SK-N-SH (cell line): Measurements from ENCODE around the gene CSPG5. TPM values are rescaled to one million over a fixed set of nuclear protein-coding genes. Genes with fewer than 3 reads are reported as not detected.

Experiments used
- CTCF ChIA-PET: fragments of 300-600, 350-600 bp; formaldehyde crosslinking; extraction: SDS; loops from one replicate; lab custom pipeline; 2021; lab: Yijun Ruan, JAX
- POLR2A ChIA-PET: fragments of 350-600 bp; sonication (Branson Sonifier 250); formaldehyde crosslinking; extraction: SDS; loops from one replicate; lab custom pipeline; 2020; ENCODE audit warnings: antibody characterized with exemption, inconsistent platforms; lab: Yijun Ruan, JAX
- DNase-seq: peaks from one replicate; pipeline ENCODE4 v3.0.0; 2012
- H2AFZ ChIP-seq: fragments of 200-600 bp; sonication (generic); 2 replicates; pipeline ENCODE4 v1.8.1; 2016; ENCODE audit warnings: antibody characterized with exemption, mild to moderate bottlenecking, low read depth
- H3F3A ChIP-seq: fragments of 200-600 bp; sonication (generic); replicated peaks from 2 replicates; pipeline ENCODE3; 2016; ENCODE audit warnings: antibody characterized with exemption, mild to moderate bottlenecking; ENCODE audit not compliant: insufficient read depth
- H3K27ac ChIP-seq, 2 experiments: fragments of 200-500 bp in 1 of 2; fragments of 200-600 bp in 1 of 2; sonication (Bioruptor generic) in 1 of 2; sonication (generic), shearing (Covaris generic) in 1 of 2; 2 replicates each; pipeline versions ENCODE4 v1.5.1 to v1.6.1; 2014 to 2016; ENCODE audit warnings: low read depth in 2 of 2, inconsistent platforms in 1 of 2, low read length in 1 of 2, mild to moderate bottlenecking in 1 of 2, mixed read lengths in 1 of 2
- H3K27me3 ChIP-seq: fragments of 200-600 bp; sonication (generic), shearing (Covaris generic); 2 replicates; pipeline ENCODE4 v1.6.1; 2016; ENCODE audit warnings: mixed run types; ENCODE audit not compliant: insufficient read depth
- H3K36me3 ChIP-seq, 2 experiments: fragments of 200-500 bp in 1 of 2; fragments of 200-600 bp in 1 of 2; sonication (Bioruptor generic) in 1 of 2; sonication (generic) in 1 of 2; replicated peaks in 1 of 2; 2 replicates each; pipeline versions ENCODE3 to v1.5.1; 2014 to 2016; ENCODE audit warnings: low read length in 1 of 2, mild to moderate bottlenecking in 1 of 2; ENCODE audit not compliant: insufficient read depth in 2 of 2, control insufficient read depth in 1 of 2
- H3K4me1 ChIP-seq, 2 experiments: fragments of 200-500 bp in 1 of 2; fragments of 200-600 bp in 1 of 2; sonication (Bioruptor generic) in 1 of 2; sonication (generic), shearing (Covaris generic) in 1 of 2; 2 replicates each; pipeline versions ENCODE4 v1.5.1 to v1.6.1; 2014 to 2016; ENCODE audit warnings: low read depth in 1 of 2, low read length in 1 of 2, mixed run types in 1 of 2; ENCODE audit not compliant: insufficient read depth in 2 of 2, control insufficient read depth in 1 of 2
- H3K4me2 ChIP-seq: fragments of 200-600 bp; sonication (generic), shearing (Covaris generic); 2 replicates; pipeline ENCODE4 v1.6.1; 2017; ENCODE audit warnings: mixed run types
- H3K4me3 ChIP-seq, 2 experiments: fragments of 200-500 bp in 1 of 2; fragments of 200-600 bp in 1 of 2; sonication (Bioruptor generic) in 1 of 2; sonication (generic), shearing (Covaris generic) in 1 of 2; 2 replicates each; pipeline versions ENCODE4 v1.5.1 to v1.8.1; 2014 to 2016; ENCODE audit warnings: low read depth in 2 of 2, inconsistent platforms in 1 of 2, low read length in 1 of 2, mild to moderate bottlenecking in 1 of 2, mixed read lengths in 1 of 2, moderate library complexity in 1 of 2
- H3K79me2 ChIP-seq: fragments of 200-600 bp; sonication (generic); 2 replicates; pipeline ENCODE4 v1.8.1; 2017; ENCODE audit warnings: mild to moderate bottlenecking; ENCODE audit not compliant: insufficient read depth
- H3K9ac ChIP-seq: fragments of 200-600 bp; sonication (generic); 2 replicates; pipeline ENCODE4 v1.6.1; 2017; ENCODE audit warnings: mixed run types
- H3K9me2 ChIP-seq: fragments of 200-600 bp; sonication (generic); 2 replicates; pipeline ENCODE4 v1.6.1; 2017; ENCODE audit warnings: mixed run types
- H3K9me3 ChIP-seq: fragments of 200-600 bp; sonication (generic); 2 replicates; pipeline ENCODE4 v1.6.1; 2017; ENCODE audit warnings: mixed run types, mild to moderate bottlenecking, moderate library complexity
- H4K20me1 ChIP-seq: fragments of 200-600 bp; sonication (generic); 2 replicates; pipeline ENCODE4 v1.6.1; 2017; ENCODE audit warnings: mild to moderate bottlenecking, mixed run types; ENCODE audit not compliant: insufficient read depth
- EP300 ChIP-seq, 2 experiments: IDR thresholded peaks; 2 replicates each; pipeline versions ENCODE4 v1.4.0 to v1.6.1; 2012; ENCODE audit warnings: borderline replicate concordance in 1 of 2, low read depth in 1 of 2, low read length in 1 of 2
- EZH2phosphoT487 ChIP-seq: fragments of 200-600 bp; sonication (generic); IDR thresholded peaks from 2 replicates; pipeline ENCODE4 v1.6.1; 2017; ENCODE audit warnings: low read depth, mixed run types, mild to moderate bottlenecking, antibody characterized with exemption, moderate library complexity, borderline replicate concordance
- FOXJ3 ChIP-seq: sonication (generic); formaldehyde crosslinking; IDR thresholded peaks from 2 replicates; pipeline ENCODE4 v1.5.1; 2020; ENCODE audit warnings: mild to moderate bottlenecking, missing genetic modification reagents
- GATA2 ChIP-seq: sonication (generic); formaldehyde crosslinking; IDR thresholded peaks from 2 replicates; pipeline ENCODE4 v1.5.0; 2020; ENCODE audit warnings: mild to moderate bottlenecking, missing genetic modification reagents
- IRF3 ChIP-seq: fragments of 150-350 bp; IDR thresholded peaks from 2 replicates; pipeline ENCODE4 v1.6.1; 2016; ENCODE audit warnings: mild to moderate bottlenecking, low read depth, low read length
- MEF2A ChIP-seq: IDR thresholded peaks from 2 replicates; pipeline ENCODE4 v1.4.0; 2012; ENCODE audit warnings: low read depth, borderline replicate concordance
- NFIC ChIP-seq: IDR thresholded peaks from 2 replicates; pipeline ENCODE4 v1.4.0; 2012; ENCODE audit warnings: borderline replicate concordance
- RFX5 ChIP-seq: IDR thresholded peaks from 2 replicates; pipeline ENCODE4 v1.6.1; 2012; ENCODE audit warnings: mild to moderate bottlenecking, improper control_type of control experiment, low read length
- RXRA ChIP-seq: IDR thresholded peaks from 2 replicates; pipeline ENCODE4 v1.4.0; 2012; ENCODE audit warnings: low read depth, mild to moderate bottlenecking, borderline replicate concordance
- SMC3 ChIP-seq: IDR thresholded peaks from 2 replicates; pipeline ENCODE4 v1.6.1; 2012; ENCODE audit warnings: low read depth, low read length, improper control_type of control experiment
- TAF1 ChIP-seq: IDR thresholded peaks from 2 replicates; pipeline ENCODE4 v1.6.1; 2012; ENCODE audit warnings: low read depth, mild to moderate bottlenecking, low read length, moderate library complexity, borderline replicate concordance
- TCF12 ChIP-seq: IDR thresholded peaks from 2 replicates; pipeline ENCODE4 v1.4.0; 2012
- TEAD4 ChIP-seq: IDR thresholded peaks from 2 replicates; pipeline ENCODE4 v1.4.0; 2012; ENCODE audit warnings: mild to moderate bottlenecking, borderline replicate concordance; ENCODE audit not compliant: insufficient read depth
- USF2 ChIP-seq: fragments of 150-350 bp; IDR thresholded peaks from 2 replicates; pipeline ENCODE4 v1.6.1; 2017; ENCODE audit warnings: antibody characterized with exemption, low read length, low read depth, borderline replicate concordance
- ZBTB33 ChIP-seq: IDR thresholded peaks from 2 replicates; pipeline ENCODE4 v1.4.0; 2012; ENCODE audit warnings: low read depth, borderline replicate concordance
- WGBS: methylation state at CpG from one replicate; pipeline ENCODE4 v1.1.6; 2017; ENCODE audit warnings: low lambda C conversion rate; 5-methylcytosine and 5-hydroxymethylcytosine counted together
- polyA plus RNA-seq, 3 experiments: library from polyadenylated mRNA; depleted of rRNA; stranded (reverse); fragments of >200 nt; gene quantifications; 2 replicates each; pipeline ENCODE4 v1.2.3, GENCODE V29; 2012

Gene CSPG5
- polyA plus RNA-seq, 1 of the 3 experiments (the other 2 are of a cell fraction) = 0.58 TPM

GRCh38 chr3:47588053-47588452 lies 9.4 kb upstream of the CSPG5 start:
- 0 out of 2 replicates have a peak, but pooled peaks cover 3% of the 10 kb centered on the region for H4K20me1 ChIP-seq
- DNase-seq = no peak
- H3K9me3 ChIP-seq = no peaks in the 10 kb centered on the region
- H3K9me2 ChIP-seq = no peaks in the 10 kb centered on the region
- CTCF ChIA-PET = interaction anchor here (1.9 kb wide), 1 partner anchor 12 kb away, joined by 4 read pairs; no protein-coding TSS in a partner anchor
- no peaks in the 10 kb centered on the region for H3K79me2 ChIP-seq
- no peak overlapping the region for H3K27ac ChIP-seq
- no peaks in the 10 kb centered on the region for H3K4me1 ChIP-seq
- TF ChIP-seq FOXJ3 (CRISPR knock-in tag) (no peak), EZH2phosphoT487 (no peak), IRF3 (no peak), USF2 (no peak), RFX5 (no peak), GATA2 (CRISPR knock-in tag) (no peak), NFIC (no peak), TEAD4 (no peak), EP300 (IDR thresholded peaks at IDR 0.05; ENCODE audit: borderline replicate concordance in 1 of 2, low read depth in 1 of 2, low read length in 1 of 2) (no peak), RXRA (no peak), SMC3 (no peak), ZBTB33 (no peak), TCF12 (no peak), MEF2A (no peak), TAF1 (no peak)
- H3K9ac ChIP-seq = no peak overlapping the region
- H3K36me3 ChIP-seq = peaks cover 66 to 67% of the 10 kb centered on the region in 2 experiments
- no peak overlapping the region for H2AFZ ChIP-seq
- POLR2A ChIA-PET = no interaction called here
- H3K4me3 ChIP-seq = no peak overlapping the region
- WGBS = 98% methylated on average over 7 of the region's 7 CpGs
- no peaks in the 10 kb centered on the region for H3K27me3 ChIP-seq
- H3K4me2 ChIP-seq = no peak overlapping the region
- peaks cover 3% of the 10 kb centered on the region for H3F3A ChIP-seq
